ENCODE data around the gene PEAK3.

GRCh38 chr19:2231621-2232221 is 50.3 kb downstream of the PEAK3 start:
- TF ChIP-seq CTCF (IDR thresholded peaks at IDR 0.05) (no peak), POLR2A (IDR thresholded peaks at IDR 0.05) (no peak)
